NCI-H1417 (cell line): ENCODE measurements around the gene ERF.
A peak's percentile ranks its signal among the peaks of the same experiment; 100 is the strongest.

Experiments
- DNase-seq, 3 experiments: peaks; one replicate each; lab custom pipeline; 2025; lab: John Stamatoyannopoulos, UW

The ERF gene

DNA sequence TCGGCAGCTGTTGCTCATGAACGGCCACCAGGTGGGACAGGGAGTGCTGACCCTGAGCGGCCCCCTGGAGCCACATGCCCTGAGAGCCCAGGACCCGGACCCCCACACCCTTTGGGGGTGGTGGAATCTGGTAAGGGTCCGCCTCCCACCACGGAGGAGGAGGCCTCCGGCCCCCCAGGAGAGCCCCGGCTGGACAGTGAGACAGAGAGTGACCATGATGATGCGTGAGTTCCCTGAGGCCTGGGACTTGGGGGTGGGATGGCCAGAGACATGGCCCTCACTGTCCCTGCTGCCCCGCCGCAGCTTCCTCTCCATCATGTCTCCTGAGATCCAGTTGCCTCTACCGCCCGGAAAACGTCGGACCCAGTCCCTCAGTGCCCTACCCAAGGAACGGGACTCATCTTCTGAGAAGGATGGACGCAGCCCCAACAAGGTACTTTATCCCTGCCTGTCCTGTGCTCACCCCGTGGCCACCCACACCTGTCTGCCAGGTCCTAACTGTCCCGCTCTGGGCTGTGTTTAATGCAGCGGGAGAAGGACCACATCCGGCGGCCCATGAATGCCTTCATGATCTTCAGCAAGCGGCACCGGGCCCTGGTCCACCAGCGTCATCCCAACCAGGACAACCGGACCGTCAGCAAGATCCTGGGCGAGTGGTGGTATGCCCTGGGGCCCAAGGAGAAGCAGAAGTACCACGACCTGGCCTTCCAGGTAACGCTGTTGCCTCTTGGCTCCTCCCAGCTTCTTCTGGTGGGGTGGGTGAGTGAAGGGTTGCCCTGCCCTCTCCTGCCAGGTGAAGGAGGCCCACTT lies 32.3 kb upstream of the ERF start:
- no peak for DNase-seq

DNA sequence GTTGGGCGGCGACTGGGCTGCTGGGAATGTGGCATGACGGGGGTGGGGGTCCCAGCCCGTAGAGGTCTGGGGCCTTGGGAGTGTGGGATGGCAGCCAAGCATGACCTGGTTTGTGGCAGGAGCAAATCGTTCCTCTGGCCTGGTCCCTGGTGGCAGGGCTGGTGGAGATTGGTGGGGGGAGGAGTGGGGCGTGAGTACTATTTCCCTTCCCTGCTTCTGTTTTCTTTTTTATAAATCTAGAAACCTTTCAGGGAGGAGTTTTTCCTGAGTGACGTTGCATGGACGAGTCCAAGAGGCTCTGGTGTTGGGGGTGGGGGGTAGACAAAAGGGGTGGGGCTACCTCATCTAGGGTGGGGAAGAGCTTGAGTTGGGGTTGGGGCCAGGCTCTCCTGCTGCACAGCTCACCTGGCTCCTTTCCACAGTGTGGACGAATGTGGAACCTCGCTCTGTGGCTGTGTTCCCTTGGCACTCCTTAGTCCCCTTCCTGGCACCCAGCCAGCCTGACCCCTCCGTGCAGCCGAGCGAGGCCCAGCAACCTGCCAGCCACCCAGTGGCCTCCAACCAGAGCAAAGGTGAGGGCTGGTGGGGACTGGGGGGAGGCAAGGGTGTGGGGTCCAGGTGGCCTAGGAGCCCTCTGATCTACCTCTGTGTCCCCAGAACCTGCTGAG lies 31.6 kb upstream of the ERF start:
- DNase-seq, result no peak

DNA sequence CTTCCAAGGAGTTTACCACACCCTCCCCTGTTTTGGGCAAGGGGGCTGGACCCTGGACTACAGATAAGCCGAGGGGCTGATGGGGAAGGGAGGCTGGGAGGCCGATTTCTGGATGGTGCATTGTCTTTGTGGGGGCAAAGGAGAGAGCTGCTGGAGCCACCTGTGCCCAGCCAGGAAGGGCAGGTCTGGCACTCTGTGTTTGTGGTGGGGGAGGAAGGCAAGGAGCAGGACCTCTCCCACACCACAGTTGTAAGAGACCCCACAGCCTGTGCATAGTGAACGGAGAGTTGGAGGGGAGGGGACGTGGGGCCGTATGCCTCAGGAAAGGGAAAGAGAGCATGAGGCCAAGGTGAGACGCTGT lies 31.0 kb upstream of the ERF start:
- no peak for DNase-seq

DNA sequence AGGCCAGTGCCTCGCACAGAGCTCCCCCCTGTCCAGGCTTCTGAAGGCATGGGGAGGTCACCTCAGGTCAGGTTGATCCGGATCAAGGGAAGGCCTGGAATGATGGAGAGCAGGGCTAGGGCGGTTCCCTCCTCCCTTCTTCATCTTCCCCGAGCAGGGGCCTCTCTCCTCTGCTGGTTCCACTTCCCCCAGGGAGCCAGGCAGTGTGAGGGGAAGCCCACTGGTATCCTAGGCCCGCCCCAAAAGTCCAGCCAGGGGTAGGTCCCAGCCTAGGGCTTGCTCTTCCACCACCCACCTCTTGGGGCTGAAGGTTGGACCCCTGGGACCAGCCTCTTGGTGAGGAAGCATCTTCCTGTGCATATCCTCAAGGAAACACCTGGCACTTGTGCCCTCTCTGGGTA lies 30.6 kb upstream of the ERF start:
- DNase-seq, result no peak

DNA sequence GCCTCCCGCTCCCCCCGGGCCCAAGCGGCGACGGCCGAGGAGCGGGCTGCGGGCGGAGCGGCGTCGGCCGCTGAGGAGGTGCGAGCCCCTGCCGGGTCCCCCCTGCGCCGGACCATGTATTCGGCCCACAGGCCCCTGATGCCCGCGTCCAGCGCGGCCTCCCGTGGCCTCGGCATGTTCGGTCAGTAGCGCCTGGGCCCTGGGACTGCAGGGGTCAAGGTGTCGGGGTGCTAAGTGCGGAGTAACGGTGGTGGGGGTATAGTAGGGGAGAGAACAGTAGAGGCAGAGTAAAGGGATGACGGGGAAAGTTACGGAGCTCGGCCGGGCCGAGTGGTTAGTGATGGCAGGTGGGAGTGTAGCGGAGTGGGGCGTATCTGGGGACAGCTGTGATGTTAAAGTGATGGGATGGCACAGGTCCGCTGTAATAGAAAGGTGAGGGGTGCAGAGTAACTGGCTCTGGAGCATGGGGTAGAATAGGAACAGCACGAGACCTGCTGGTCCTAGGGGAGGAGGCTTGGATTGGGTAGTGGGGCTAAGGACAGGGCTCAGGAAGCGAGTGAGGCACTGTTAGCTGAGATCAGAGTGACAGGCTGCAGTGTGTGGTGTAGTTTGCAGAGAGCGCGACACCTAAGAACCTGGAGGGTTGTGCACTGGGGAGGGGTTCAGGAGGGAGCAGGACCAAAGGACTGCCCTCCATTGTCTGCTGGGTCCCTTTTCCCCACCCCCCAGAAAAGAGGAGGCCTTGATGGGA lies 29.8 kb upstream of the ERF start:
- DNase-seq, result peak; percentile 18 to 61 (median 53)

DNA sequence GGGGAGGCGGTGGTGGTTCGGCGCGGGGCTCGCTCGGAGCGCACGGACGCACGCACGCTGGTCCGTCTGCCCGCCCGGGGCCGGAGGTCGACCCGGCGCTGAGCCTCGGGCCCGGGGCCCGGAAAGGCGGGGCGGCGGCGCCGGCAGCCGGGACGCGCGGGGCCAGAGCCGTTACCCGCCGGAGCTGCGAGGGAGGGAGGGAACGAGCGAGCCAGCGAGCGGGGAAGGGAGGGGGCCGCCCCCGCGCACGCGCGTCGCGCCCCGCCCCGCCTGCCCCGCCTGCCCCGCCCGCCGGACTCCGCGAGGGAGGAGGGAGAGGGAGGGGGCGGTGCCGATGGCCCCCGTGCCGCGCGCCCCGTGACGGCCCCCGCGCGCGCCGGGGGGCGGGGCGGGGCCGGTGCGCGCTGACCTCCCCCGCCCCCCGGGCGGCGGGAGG lies 29.2 kb upstream of the ERF start:
- peak; percentile 79 to 91 (median 87) for DNase-seq

DNA sequence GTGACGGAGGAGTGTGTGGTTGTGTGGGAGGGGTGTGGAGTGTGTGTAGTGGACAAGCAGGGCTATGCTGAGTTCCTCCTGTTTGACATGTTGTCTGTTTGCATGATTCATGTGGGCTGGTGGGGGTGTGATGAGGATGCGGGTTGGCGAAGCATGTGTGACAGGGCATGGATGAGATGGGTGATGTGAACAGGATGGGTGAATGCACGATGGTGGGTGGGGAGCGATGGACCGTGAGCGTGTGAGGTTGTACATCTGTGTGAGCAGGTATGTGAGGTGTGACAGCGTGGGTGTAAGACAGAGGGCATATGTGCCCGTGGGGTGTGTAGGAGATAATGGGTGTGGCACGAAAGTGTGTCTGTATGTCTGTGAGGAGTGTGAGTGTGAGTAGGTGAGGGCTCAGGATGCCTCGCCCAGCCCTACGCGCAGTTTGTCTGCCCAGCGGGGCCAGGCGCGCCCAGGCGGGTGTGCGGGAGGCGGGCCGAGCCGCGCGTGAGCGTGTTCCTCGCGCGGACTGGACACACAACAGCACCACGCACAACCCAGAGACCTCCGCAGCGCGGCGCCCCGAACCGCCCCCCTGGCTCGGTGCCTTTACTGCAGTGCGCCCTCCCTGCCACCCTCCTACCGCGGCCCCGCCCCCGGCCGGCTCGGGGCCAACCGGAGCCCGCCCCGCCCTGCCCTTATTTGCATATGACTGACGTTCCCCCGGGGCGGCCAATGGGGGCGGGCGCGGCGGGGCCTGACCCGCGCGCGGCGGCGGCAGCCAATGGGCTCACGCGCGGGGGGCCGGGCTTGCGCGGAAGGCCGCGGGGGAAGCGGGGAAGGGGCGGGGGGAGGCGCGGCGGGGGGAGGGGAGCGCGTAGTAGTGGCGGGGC lies 28.5 kb upstream of the ERF start:
- DNase-seq, result peak; percentile 95 to 97 (median 95)

DNA sequence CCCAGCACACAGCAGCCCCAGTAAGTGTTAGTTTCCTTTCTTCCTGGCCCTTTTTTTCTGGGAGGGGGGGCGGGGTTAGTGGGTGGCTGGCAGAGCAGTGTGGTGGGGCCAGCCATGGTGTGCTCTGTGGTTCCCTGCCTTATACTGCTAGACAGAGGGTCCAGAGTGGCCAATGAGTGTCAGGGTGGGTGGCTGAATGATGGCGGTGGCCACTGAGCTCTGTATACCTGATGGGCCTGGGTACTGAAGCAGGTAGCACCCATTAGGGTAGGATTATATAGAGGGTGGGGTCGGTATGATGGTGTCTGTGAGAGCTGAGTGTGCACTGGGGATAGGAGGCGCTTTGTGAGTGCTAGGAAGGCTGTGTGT lies 27.9 kb upstream of the ERF start:
- DNase-seq, result no peak

DNA sequence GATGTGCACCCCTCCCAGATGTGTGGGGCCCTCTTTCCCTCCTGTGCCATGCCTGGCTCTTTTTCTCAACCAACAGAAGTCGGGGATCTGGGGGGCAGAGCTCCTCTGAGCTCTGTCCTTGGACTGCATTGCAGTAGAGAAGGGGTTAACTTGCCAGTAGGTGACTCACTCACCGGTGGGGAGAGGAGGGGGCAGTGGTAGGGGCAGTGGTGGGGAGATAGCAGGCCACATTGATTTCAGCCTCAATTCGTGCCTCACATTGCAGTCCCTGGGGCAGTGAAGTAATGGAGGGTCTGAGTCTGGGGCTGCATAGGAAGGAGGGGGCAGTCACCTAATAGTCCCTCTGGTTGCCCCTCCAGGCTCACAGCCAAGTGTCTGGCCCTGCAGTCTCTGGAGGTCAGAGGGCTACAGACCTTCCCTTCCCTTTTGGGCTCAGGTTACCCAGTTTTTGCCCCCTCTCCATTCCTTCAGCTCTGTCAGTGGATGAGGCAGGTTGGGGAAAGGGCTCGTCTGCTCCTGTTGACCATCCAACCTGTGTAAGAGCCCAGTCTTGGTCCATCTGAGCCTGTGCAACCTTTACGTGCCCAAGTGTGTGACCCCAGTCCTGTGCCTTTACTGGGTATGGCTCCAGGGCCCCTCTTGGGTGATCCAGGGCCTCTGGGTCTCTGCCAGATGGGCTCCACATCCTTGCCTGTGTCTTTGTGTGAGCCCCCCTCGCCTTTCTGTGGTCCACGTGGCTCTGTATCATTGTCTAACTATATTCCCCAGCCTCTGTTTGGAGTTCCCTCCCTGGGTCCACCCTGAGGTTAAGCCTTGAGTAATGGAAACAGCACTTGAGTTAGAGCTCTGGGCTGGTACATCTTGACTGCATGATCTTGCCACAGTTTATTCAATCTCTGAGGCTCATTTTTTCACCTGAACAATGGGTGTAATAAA lies 27.2 kb upstream of the ERF start:
- DNase-seq, result peak in 2 of 3 experiments; percentile 15 to 81

DNA sequence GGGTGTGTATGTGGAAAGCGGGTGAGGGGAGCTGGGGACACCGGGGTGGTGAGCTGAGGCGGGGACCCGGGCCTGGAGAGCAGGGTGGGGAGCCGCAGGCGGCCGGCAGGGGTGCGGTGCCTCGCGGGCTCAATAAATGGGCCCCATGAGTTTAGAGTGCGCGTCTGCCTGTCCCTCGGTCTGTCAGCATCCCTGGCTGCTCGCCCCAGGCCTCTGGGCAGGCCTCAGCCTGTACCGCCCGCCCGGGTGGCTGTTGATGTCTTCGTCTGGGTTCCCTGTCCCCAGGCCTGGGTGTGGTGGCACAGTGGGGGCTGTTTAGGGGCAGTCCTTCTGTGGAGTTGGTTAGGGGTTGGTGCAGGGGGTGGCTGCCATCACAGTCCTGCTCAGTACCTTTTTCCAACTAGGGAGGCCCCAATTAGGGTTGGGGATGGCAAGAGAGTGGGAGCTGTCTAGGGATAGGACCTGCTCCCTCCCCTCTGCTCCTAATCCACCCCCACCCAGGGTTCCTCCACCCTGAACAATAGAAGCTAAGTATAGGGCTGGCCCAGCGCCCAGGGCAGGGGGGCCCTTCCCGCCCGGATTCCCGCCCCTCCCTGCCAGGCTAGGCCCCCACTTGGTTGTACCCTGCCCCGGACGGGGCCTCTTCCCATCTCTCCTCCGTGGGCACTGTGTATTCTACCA lies 26.4 kb upstream of the ERF start:
- peak in 2 of 3 experiments; percentile 81 to 93 for DNase-seq

DNA sequence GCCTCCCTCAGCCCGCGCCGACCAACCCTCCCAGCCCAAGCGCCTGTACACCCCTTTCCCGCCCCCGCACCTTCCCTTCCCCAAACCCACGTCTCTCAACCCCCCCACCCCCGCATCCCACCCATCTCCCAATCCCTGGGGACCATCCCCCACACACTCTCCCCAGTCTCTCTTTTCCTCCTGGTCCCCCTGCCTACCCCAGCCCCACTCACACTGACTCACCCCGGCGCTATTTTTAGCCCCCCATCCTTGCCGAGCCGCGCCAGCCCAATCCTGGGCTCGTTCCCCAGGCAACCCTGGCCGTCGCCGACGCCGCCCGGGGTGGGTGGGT lies 25.9 kb upstream of the ERF start:
- peak in 1 of 3 experiments; percentile 89 for DNase-seq

DNA sequence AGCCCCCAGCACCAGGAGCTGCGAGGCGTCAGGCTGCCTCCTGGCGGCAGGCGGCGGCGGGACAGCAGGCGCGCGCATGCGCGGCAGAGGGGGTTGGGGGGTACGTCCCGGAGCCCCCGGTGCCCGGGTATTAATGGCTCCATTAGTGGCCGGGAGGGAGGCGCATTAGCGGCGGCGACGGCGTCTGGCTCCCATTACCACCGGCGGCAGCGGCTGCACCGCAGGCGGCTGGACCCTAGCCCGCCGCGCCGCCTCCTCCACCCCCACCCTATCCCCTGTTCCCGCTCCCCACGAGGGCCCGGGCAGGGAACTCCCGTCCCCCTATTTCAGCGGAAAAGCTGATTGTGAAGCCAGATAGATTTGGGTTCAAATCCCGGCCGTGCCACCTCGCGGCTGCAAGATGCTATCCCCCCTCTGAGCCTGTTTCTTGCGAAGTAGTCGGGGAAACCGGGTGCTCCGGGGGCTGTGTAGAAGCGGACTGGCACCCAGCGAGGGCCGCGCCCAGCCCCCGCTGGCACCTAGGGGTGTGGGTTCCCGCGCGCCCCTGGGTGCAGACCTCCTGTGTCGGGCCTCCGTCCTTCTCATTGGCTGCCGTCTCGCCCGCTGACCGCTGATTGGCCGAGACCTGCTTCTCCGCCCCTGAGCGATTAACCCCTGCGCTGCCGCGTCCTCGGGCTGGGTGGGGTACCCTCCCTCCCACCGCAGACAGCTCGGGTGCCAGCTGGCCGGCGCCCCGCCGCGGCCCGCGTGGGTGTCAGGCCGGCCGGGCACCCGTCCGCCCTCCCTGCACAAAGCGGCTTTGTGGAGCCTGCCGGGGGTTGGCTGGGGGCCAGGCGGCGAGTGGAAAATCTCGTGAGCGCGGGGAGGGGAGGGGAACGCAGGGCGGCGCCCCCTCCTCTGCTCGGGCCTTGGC lies 25.2 kb upstream of the ERF start:
- peak; percentile 93 to 97 (median 95) for DNase-seq

DNA sequence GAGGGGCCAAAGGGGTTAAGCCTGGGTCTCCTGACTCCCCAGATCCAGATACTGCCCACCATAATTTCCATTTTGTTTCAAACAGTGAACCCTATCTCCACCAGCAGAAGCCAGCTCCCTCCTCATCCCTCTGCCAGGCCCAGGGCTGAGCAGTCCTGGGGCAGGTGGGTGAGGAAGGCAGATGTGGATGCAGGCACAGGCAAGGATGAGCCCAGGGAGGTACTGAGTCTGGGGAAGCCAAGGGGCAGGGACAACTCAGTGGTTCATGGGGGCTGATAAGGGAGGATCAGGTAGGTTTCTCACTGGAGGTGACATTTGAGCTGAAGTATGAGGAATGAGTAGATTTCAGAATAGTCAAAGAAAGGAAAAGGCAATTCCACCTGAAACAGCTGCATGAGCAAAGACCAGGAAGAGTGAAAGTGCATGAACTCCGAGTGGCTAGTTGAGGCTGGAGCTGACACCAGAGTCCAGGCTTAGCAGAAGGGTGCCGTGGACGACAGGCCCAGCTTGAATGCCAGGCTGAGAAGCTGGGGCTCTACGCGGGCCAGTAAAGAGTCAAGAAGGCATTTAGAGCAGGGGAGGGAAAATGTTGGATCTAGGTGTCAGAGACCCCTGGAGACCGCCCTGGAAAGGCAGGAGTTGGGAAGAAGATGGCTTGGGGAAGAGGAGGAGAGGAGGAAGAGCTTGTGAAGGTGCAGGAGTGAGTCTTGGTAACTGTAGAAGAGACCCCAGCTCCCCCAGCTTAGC lies 24.4 kb upstream of the ERF start:
- no peak for DNase-seq

DNA sequence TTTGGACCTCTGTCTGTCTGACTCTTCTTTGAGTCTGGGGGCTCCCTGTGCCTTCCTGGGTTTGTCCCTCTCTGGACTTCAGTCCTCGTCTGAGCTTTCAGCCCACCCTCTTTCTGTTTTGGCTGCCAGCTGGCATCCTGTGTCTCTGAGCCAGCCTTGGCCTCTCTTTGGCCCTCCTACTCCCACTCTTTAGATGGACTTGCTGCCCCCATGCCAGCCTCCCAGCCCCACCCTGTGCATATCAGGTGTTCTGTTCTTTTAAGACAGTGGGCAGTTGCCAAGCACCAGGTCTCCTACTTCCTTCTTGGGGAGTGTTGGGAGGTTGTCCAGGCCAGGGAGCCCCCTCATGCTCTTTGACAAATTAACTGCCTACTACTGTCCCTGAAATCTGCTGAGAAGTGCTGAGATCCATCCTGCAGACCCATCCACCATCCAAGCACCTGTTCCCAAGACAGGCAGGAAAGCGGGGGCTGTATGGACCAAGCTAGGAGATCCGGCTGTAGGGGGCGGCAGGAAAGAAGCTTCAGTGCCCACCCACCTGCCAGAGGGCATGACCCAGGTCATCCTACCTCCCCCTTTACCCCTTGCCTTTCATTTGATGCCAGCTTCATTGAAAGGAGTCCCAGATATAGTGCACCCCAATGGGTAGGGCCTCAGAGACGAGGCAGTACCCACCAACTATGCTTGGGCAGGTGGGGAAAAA lies 23.7 kb upstream of the ERF start:
- no peak for DNase-seq

DNA sequence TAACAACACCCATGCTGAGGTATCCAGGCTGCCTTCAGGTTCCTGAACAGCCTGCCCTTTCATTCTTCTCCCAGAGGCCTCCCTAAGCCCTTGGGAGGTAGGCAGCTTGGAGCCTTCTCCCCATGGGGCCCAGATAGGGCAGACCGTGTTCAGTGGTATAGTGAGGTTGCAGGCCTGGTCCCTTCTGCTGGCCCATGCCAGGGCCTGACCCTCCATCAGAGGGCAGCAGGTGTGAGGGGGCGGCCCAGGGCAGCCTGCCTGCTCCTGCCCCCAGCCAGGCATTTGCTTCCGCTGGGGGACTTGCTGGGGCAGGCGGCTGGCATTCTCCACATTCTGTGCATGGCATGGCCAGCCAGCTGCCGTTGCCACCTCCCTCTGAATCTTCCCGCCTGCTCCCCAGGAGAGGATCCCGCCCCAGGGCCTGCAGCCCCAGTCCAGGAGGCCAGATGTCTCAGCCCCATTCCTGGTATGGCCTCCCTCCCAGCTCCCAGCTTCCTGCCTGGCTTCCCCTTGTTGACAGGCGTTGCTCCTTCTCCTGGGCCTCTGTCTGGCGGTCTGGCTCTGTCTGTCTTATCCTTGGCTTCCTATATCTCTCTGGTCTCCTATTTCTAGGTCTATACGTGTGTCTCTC lies 23.0 kb upstream of the ERF start:
- peak in 2 of 3 experiments; percentile 21 to 25 for DNase-seq

DNA sequence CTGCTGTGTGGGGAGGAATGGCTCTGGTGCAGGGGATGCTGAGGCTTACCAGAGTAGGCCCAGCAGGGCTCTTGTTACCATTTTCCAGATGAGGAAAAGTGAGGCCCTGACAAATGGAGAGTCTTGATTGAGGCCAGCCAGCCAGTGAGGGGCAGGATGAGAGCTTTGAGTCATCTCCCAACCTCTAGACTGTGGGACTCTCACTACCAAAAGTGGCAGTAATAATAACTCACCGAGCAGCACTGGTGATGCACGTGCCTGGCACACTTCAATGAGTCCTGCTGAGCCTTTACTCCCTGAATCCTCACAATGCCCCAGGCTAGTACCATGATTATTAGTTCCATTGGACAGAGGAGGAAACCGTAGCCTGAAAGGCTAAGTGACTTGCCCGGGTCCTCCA lies 21.9 kb upstream of the ERF start:
- DNase-seq, result no peak

DNA sequence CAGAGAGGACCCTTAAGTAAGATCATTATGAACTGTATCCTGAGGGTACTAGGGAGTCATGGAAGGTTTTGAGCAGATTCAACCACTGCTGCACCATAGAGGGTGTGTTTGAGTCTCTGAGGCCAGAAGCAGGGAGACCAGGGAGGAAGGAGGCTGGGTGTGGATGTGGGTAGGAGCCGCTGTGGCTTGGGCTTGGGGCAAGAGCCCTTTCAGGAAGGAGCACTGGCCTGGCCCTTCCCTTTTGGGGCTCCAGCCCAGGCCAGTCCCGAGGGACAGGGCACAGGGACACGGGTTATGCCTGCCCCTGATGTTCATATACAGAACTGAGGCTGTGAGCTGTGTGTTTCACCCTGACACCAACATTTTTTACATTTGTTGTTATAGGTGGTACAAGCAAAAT lies 21.4 kb upstream of the ERF start:
- no peak for DNase-seq
